Airway epithelial cell (primary cell): ENCODE measurements around the gene DLX5. TPM values are rescaled to one million over a fixed set of nuclear protein-coding genes. Genes with fewer than 3 reads are reported as not detected.

Source experiments
- total RNA-seq: library from RNA; depleted of rRNA; stranded (reverse); fragments of >200 nt; gene quantifications from 2 replicates; pipeline ENCODE4 v1.2.3, GENCODE V29; 2015

DLX5 gene
- 0.28 and 1.1 TPM in 2 replicates for total RNA-seq

DNA sequence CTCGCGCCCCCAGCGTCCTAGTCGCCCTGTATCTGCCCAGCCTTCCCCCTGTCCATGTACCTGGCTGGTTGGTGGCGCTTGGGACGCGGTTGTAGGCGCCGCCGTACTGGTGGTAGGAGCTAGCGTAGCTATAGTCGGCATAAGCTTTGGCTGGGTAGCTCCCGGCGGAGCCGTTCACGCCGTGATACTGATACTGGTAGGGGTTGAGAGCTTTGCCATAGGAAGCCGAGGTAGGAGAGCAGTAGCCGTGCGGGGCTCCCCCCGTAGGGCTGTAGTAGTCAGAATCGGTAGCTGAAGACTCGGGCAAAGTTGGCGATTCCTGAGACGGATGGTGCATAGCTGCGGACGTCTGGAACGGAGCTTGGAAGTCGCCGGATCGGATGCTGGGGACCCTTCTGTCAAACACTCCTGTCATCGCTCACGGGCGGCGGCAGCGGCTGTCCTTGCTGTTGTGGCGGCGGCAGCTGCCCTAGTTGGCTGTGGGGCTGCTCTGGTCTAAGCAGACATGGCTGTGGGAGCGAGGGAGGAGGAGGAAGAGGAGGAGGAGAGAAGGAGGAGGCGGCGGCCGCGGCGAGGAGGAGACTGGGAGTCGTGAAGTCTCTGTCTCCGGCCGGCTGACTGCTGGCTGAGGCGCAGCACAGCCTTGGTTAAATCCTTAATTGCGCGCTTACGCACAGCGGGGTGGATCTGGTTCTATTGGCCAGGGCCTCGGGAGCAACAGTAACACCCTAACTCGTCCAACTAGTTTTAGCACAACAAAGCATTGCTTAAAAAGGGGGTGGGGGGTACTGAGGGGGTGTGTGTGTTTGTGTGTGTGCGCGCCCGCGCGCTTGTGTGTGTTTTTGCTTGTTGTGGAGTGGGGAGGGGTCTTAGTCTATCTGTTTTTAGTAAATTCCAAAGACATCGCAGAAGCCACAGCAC is at the start of gene DLX5:
Gene DLX5 (minus strand): TSS at position 623 of the 921 bp plus-strand sequence. CDS start 208 bp downstream, at position 415.

DNA sequence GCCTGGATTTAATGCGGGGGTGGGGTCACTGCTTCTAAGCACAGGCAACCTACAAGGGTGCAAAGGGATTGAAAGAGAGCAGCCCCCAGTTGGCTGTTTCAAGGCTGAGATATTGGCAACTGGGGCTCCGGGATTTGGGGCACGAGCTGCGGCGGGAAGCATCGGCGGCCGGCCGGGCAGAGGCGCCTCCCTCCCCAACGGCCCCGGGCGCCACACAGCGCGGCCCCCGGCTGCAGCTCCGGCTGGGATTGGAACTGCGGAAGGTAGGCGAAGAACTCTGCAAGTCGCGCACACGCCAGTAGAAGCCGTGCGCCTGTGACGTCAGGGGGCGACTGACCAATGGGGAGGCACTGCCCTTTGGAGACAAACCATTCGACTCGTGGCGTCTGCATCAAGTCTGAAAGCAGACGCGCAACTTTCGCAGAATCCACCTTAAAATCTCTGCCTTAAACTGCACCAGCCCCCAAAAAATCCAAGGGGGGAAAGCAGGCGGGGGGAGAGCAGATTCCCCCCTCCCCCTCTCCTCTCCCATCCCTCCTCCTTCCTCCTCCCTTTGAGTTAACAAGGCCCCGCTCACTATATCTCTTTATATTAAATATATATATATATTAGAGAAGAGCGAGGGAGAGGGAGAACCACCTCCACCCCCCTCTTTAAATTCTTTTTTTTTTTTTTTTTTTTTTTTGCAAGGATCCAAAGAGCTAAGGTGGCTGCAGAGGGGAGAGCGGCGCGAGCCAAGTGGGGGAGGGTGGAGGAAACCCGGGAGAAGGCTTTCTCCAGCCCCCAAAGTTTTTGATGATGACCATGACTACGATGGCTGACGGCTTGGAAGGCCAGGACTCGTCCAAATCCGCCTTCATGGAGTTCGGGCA is 19.2 kb downstream of the DLX5 start, which contains the start of gene DLX6:
Gene DLX6 (plus strand): TSS at position 371 of the 872 bp plus-strand sequence. CDS start 425 bp downstream, at position 796.

Other genes with a start within 250 kb of the DLX5 start
- gene DLX6, start 19.3 kb downstream of the DLX5 start, total RNA-seq: not detected in 2 replicates
- 27.8 and 29.3 TPM in 2 replicates for gene SDHAF3, start 92.9 kb upstream of the DLX5 start, total RNA-seq